ENCODE results near the gene SLC25A51. TPM values are rescaled to one million over a fixed set of nuclear protein-coding genes. Genes with fewer than 3 reads are reported as not detected.

SLC25A51 gene
- total RNA-seq, 2 experiments from 2014 or later = 31.8 to 32.4 TPM

DNA sequence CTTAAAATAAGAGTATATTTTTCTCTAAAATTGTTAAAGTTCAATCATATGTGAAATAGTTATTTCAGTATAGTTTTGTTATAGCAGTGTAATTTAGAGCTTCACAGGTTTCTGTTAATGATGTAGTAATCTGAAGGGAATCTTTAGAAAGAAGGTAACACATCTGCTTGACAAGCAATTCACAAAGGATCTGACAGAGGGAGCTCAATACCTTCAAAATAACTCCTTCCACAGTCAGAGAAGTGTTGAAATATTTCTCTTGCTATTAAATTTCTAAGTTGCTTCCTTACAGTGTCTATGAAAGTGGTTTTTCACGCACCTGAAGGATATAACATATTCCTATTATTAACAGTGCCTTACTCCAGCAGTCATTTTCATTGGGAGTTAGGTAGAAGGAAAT is 44.9 kb downstream of the SLC25A51 start:
- TF ChIP-seq EZH2phosphoT487 (IDR thresholded peaks at IDR 0.05; ENCODE audit: borderline replicate concordance, low read depth, low read length) = no peak
- TF ChIP-seq, protein P1, sequence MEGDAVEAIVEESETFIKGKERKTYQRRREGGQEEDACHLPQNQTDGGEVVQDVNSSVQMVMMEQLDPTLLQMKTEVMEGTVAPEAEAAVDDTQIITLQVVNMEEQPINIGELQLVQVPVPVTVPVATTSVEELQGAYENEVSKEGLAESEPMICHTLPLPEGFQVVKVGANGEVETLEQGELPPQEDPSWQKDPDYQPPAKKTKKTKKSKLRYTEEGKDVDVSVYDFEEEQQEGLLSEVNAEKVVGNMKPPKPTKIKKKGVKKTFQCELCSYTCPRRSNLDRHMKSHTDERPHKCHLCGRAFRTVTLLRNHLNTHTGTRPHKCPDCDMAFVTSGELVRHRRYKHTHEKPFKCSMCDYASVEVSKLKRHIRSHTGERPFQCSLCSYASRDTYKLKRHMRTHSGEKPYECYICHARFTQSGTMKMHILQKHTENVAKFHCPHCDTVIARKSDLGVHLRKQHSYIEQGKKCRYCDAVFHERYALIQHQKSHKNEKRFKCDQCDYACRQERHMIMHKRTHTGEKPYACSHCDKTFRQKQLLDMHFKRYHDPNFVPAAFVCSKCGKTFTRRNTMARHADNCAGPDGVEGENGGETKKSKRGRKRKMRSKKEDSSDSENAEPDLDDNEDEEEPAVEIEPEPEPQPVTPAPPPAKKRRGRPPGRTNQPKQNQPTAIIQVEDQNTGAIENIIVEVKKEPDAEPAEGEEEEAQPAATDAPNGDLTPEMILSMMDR (conservative IDR thresholded peaks at IDR 0.05; ENCODE audit: low read length) = peak; percentile 54
- H3K4me2 ChIP-seq (ENCODE audit: low read length) = no peak overlapping the region
- DNase-seq (ENCODE audit: low spot score) = no peak
- POLR2A ChIA-PET = interaction anchor here (1.6 kb wide), 1 partner anchor 22 kb away, joined by 4 read pairs; no protein-coding TSS in a partner anchor
- no peaks in the 10 kb centered on the region for H3K9me3 ChIP-seq (ENCODE audit: low read length)
- BruUV-seq (replicated peaks) = no TSS peak
- peaks cover 77% of the 10 kb centered on the region for H3K36me3 ChIP-seq (ENCODE audit: insufficient read depth, low read length)
- no peak overlapping the region for H3K27ac ChIP-seq (ENCODE audit: low read depth, low read length, poor library complexity, severe bottlenecking)
- CTCF ChIA-PET (ENCODE audit: unreplicated experiment) = interaction anchor here (1.1 to 1.4 kb wide), 2 partner anchors 12 to 14 kb away, joined by 3 read pairs; no protein-coding TSS in a partner anchor
- H2AFZ ChIP-seq (ENCODE audit: low read length) = no peak overlapping the region
- no peaks in the 10 kb centered on the region for H3K79me2 ChIP-seq (ENCODE audit: insufficient read depth, low read depth, low read length)
- H3K4me1 ChIP-seq (ENCODE audit: insufficient read depth, low read length, poor library complexity, severe bottlenecking) = no peaks in the 10 kb centered on the region
- H3K9me2 ChIP-seq (ENCODE audit: insufficient read depth, low read length) = no peaks in the 10 kb centered on the region
- H3K4me3 ChIP-seq (ENCODE audit: low read depth, low read length, poor library complexity, severe bottlenecking) = no peak overlapping the region
- H4K20me1 ChIP-seq (ENCODE audit: insufficient read depth, low read length) = no peaks in the 10 kb centered on the region
- intact Hi-C loops (cut with micrococcal nuclease; ENCODE audit: unreplicated experiment) = no loop called here

DNA sequence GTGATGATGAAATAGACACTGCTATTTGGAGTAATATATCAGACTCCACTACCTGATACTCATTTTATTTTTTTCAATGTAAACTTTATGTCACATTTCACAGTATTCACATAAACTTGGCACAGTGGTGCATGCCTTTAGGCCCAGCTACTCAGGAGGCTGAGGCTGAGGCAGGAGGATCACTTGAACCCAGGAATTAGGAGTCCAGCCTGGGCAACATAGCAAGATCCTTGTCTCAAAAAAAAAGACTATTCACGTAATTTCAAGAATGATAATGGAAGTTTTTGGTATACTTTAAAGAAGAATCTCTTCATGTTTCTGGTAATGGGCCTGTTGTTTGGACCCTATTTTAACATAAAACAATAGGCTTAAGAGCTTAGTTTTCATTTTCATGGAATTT is 47.4 kb downstream of the SLC25A51 start:
- no peak overlapping the region for H3K4me2 ChIP-seq (ENCODE audit: low read length)
- H3K9me3 ChIP-seq (ENCODE audit: low read length) = no peaks in the 10 kb centered on the region
- no peaks in the 10 kb centered on the region for H3K4me1 ChIP-seq (ENCODE audit: insufficient read depth, low read length, poor library complexity, severe bottlenecking)
- peaks cover 69% of the 10 kb centered on the region for H3K36me3 ChIP-seq (ENCODE audit: insufficient read depth, low read length)
- no peaks in the 10 kb centered on the region for H4K20me1 ChIP-seq (ENCODE audit: insufficient read depth, low read length)
- TF ChIP-seq EZH2phosphoT487 (IDR thresholded peaks at IDR 0.05; ENCODE audit: borderline replicate concordance, low read depth, low read length) = no peak
- TF ChIP-seq, protein P1 (conservative IDR thresholded peaks at IDR 0.05; ENCODE audit: low read length) = no peak
- BruUV-seq (replicated peaks) = no TSS peak
- no peaks in the 10 kb centered on the region for H3K79me2 ChIP-seq (ENCODE audit: insufficient read depth, low read depth, low read length)
- intact Hi-C loops (cut with micrococcal nuclease; ENCODE audit: unreplicated experiment) = no loop called here
- H3K9me2 ChIP-seq (ENCODE audit: insufficient read depth, low read length) = no peaks in the 10 kb centered on the region
- POLR2A ChIA-PET = interaction anchor here (1.4 kb wide), 1 partner anchor 13 kb away, joined by 4 read pairs; no protein-coding TSS in a partner anchor
- CTCF ChIA-PET (ENCODE audit: unreplicated experiment) = no interaction called here
- DNase-seq (ENCODE audit: low spot score) = no peak
- no peak overlapping the region for H3K4me3 ChIP-seq (ENCODE audit: low read depth, low read length, poor library complexity, severe bottlenecking)
- H3K27ac ChIP-seq (ENCODE audit: low read depth, low read length, poor library complexity, severe bottlenecking) = no peak overlapping the region
- H2AFZ ChIP-seq (ENCODE audit: low read length) = no peak overlapping the region

DNA sequence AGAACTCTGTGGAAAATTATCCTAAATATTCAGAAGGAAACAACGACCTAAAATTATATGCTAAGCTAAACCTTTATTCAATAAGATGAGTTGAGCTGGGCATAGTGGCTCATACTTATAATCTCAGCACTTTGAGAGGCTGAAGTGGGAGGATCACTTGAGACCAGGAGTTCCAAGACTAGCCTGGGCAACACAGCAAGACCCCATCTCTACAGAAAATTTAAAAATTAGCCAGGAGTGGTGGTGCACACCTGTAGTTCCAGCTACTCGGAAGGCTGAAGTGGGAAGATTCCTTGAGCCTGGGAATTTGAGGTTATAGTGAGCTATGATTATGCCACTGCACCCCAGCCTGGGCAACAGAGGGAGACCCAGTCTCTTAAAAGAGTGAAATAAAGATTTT is 51.7 kb downstream of the SLC25A51 start:
- no TSS peak for BruUV-seq (replicated peaks)
- intact Hi-C loops (cut with micrococcal nuclease; ENCODE audit: unreplicated experiment) = no loop called here
- Histone ChIP-seq H3K27ac (ENCODE audit: low read depth, low read length, poor library complexity, severe bottlenecking) (no peak overlapping the region), H3K36me3 (ENCODE audit: insufficient read depth, low read length) (peaks cover 39% of the 10 kb centered on the region), H3K4me2 (ENCODE audit: low read length) (no peak overlapping the region), H4K20me1 (ENCODE audit: insufficient read depth, low read length) (no peaks in the 10 kb centered on the region), H3K9me2 (ENCODE audit: insufficient read depth, low read length) (no peaks in the 10 kb centered on the region), H3K9me3 (ENCODE audit: low read length) (no peaks in the 10 kb centered on the region), H3K79me2 (ENCODE audit: insufficient read depth, low read depth, low read length) (no peaks in the 10 kb centered on the region), H2AFZ (ENCODE audit: low read length) (no peak overlapping the region), H3K4me3 (ENCODE audit: low read depth, low read length, poor library complexity, severe bottlenecking) (no peak overlapping the region), H3K4me1 (ENCODE audit: insufficient read depth, low read length, poor library complexity, severe bottlenecking) (no peaks in the 10 kb centered on the region)
- TF ChIP-seq, protein P1 (conservative IDR thresholded peaks at IDR 0.05; ENCODE audit: low read length) = no peak
- TF ChIP-seq EZH2phosphoT487 (IDR thresholded peaks at IDR 0.05; ENCODE audit: borderline replicate concordance, low read depth, low read length) = no peak
- DNase-seq (ENCODE audit: low spot score) = no peak
- CTCF ChIA-PET (ENCODE audit: unreplicated experiment) = no interaction called here
- POLR2A ChIA-PET = interaction anchor here (0.6 kb wide), 1 partner anchor 32 kb away, joined by 3 read pairs; no protein-coding TSS in a partner anchor
